Activated CD8-positive, alpha-beta memory T cell treated with anti-CD3 and anti-CD28 coated beads, Interleukin-2, amount 10 ng/mL, durations not matched to agents 7 days and 5 days (primary cell): ENCODE data around the gene CDC42BPA. TPM values are rescaled to one million over a fixed set of nuclear protein-coding genes. Genes with fewer than 3 reads are reported as not detected.
"Not testable (repeated sequence)": the region's sequence is repeated elsewhere in the genome, so short reads cannot be mapped to it uniquely, and the experiment has no call there.

Experiments used
- ATAC-seq: fragments of 150-1000 bp; cut with Tn5 transposase; one replicate; pipeline ENCODE4 v1.10.0; 2021; ENCODE audit warnings: moderate library complexity
- CTCF ChIA-PET: fragments of 350-600 bp; sonication (Branson Sonifier 250); formaldehyde crosslinking; loops from one replicate; lab custom pipeline; 2021; ENCODE audit warnings: antibody characterized with exemption; lab: Charles Lee
- DNase-seq: peaks from one replicate; pipeline ENCODE4 v3.0.0-alpha.2; 2020
- H3K27ac Mint-ChIP-seq: one replicate; pipeline ENCODE4 v1.8.0; 2021; ENCODE audit warnings: mild to moderate bottlenecking, mixed read lengths
- H3K27me3 Mint-ChIP-seq: one replicate; pipeline ENCODE4 v1.8.0; 2021; ENCODE audit warnings: mixed read lengths
- H3K36me3 Mint-ChIP-seq: one replicate; pipeline ENCODE4 v1.8.0; 2021; ENCODE audit warnings: mild to moderate bottlenecking, mixed read lengths
- H3K4me1 Mint-ChIP-seq: one replicate; pipeline ENCODE4 v1.8.0; 2021; ENCODE audit warnings: mixed read lengths
- H3K4me3 Mint-ChIP-seq: one replicate; pipeline ENCODE4 v1.8.0; 2021; ENCODE audit warnings: mild to moderate bottlenecking, moderate library complexity, mixed read lengths
- H3K9me3 Mint-ChIP-seq: one replicate; pipeline ENCODE4 v1.8.0; 2022; ENCODE audit warnings: low read depth, mixed read lengths
- total RNA-seq, 2 experiments: library from RNA; stranded (reverse); gene quantifications; one replicate each; pipeline ENCODE4 v1.2.3, GENCODE V29; 2021

CDC42BPA gene
- total RNA-seq, result 1 to 10 TPM; 1.3 to 2.8 TPM

- peak within 1 kb of the TSS; percentile 74 for H3K4me3 Mint-ChIP-seq
- no peak within 1 kb of the TSS for H3K27ac Mint-ChIP-seq
- CTCF ChIA-PET, result no interaction called here
- DNase-seq (peak; percentile 42), ATAC-seq (peak; percentile 71)
- H3K4me1 Mint-ChIP-seq, result peaks cover 18% of the 10 kb centered on the region
- H3K27me3 Mint-ChIP-seq, result peaks cover 65% of the 10 kb centered on the region
- H3K36me3 Mint-ChIP-seq, result no peaks in the 10 kb centered on the region
- no peaks in the 10 kb centered on the region for H3K9me3 Mint-ChIP-seq
These were observed at the start of gene CDC42BPA for GRCh38 chr1:227318016-227318852. TSS of gene CDC42BPA (minus strand) at chr1:227318492. CDS start at chr1:227317182, 1,310 bp downstream.

- no peaks in the 10 kb centered on the region for H3K4me1 Mint-ChIP-seq
- no peak for ATAC-seq
- no peak for DNase-seq
- no peaks in the 10 kb centered on the region for H3K9me3 Mint-ChIP-seq
- H3K4me3 Mint-ChIP-seq, result no peak overlapping the region
- H3K27me3 Mint-ChIP-seq, result peaks cover 15% of the 10 kb centered on the region
- no peaks in the 10 kb centered on the region for H3K36me3 Mint-ChIP-seq
- H3K27ac Mint-ChIP-seq, result no peak overlapping the region
- CTCF ChIA-PET, result interaction anchor here (0.6 kb wide), 1 partner anchor 59 kb away, joined by 3 read pairs; no protein-coding TSS in a partner anchor
These were observed 49.7 kb upstream of the CDC42BPA start for GRCh38 chr1:227368009-227368408.

GRCh38 chr1:227365473-227366431 lies 47.5 kb upstream of the CDC42BPA start:
- no peaks in the 10 kb centered on the region for H3K36me3 Mint-ChIP-seq
- no peak overlapping the region for H3K4me3 Mint-ChIP-seq
- no peaks in the 10 kb centered on the region for H3K4me1 Mint-ChIP-seq
- ATAC-seq, result no peak
- DNase-seq, result no peak
- no peaks in the 10 kb centered on the region for H3K9me3 Mint-ChIP-seq
- H3K27me3 Mint-ChIP-seq, result peaks cover 6% of the 10 kb centered on the region
- no peak overlapping the region for H3K27ac Mint-ChIP-seq
- CTCF ChIA-PET, result no interaction called here

- ATAC-seq (no peak), DNase-seq (no peak)
- CTCF ChIA-PET, result no interaction called here
- Mint-ChIP-seq H3K27me3 (peaks cover 4% of the 10 kb centered on the region), H3K4me1 (no peaks in the 10 kb centered on the region), H3K27ac (no peak overlapping the region), H3K9me3 (no peaks in the 10 kb centered on the region), H3K4me3 (no peak overlapping the region), H3K36me3 (no peaks in the 10 kb centered on the region)
These were observed 46.4 kb upstream of the CDC42BPA start for GRCh38 chr1:227364657-227365056.

GRCh38 chr1:227363825-227364224 lies 45.5 kb upstream of the CDC42BPA start:
- H3K9me3 Mint-ChIP-seq, result no peaks in the 10 kb centered on the region
- H3K27ac Mint-ChIP-seq, result no peak overlapping the region
- no peaks in the 10 kb centered on the region for H3K4me1 Mint-ChIP-seq
- DNase-seq (no peak), ATAC-seq (no peak)
- peaks cover 4% of the 10 kb centered on the region for H3K27me3 Mint-ChIP-seq
- H3K36me3 Mint-ChIP-seq, result no peaks in the 10 kb centered on the region
- CTCF ChIA-PET, result no interaction called here
- no peak overlapping the region for H3K4me3 Mint-ChIP-seq

- Mint-ChIP-seq H3K4me3 (no peak overlapping the region), H3K36me3 (no peaks in the 10 kb centered on the region), H3K9me3 (no peaks in the 10 kb centered on the region), H3K4me1 (no peaks in the 10 kb centered on the region), H3K27ac (no peak overlapping the region), H3K27me3 (no peaks in the 10 kb centered on the region)
- no peak for ATAC-seq
- DNase-seq, result no peak
- CTCF ChIA-PET, result no interaction called here
These were observed 43.7 kb upstream of the CDC42BPA start for GRCh38 chr1:227362039-227362438.

- Mint-ChIP-seq H3K36me3 (no peaks in the 10 kb centered on the region), H3K4me3 (no peak overlapping the region), H3K4me1 (no peaks in the 10 kb centered on the region), H3K9me3 (no peaks in the 10 kb centered on the region), H3K27ac (no peak overlapping the region), H3K27me3 (peaks cover 2% of the 10 kb centered on the region)
- ATAC-seq (no peak), DNase-seq (no peak)
- CTCF ChIA-PET, result no interaction called here
These were observed 39.6 kb upstream of the CDC42BPA start for GRCh38 chr1:227357927-227358302.

GRCh38 chr1:227357171-227357926 lies 39.1 kb upstream of the CDC42BPA start:
- ATAC-seq (no peak), DNase-seq (no peak)
- Mint-ChIP-seq H3K27me3 (peaks cover 2% of the 10 kb centered on the region), H3K36me3 (no peaks in the 10 kb centered on the region), H3K4me3 (no peak overlapping the region), H3K9me3 (no peaks in the 10 kb centered on the region), H3K27ac (no peak overlapping the region), H3K4me1 (no peaks in the 10 kb centered on the region)
- CTCF ChIA-PET, result no interaction called here

GRCh38 chr1:227356620-227357146 lies 38.4 kb upstream of the CDC42BPA start:
- H3K36me3 Mint-ChIP-seq, result no peaks in the 10 kb centered on the region
- CTCF ChIA-PET, result no interaction called here

GRCh38 chr1:227355542-227356245 lies 37.4 kb upstream of the CDC42BPA start:
- Mint-ChIP-seq H3K9me3 (no peaks in the 10 kb centered on the region), H3K27ac (no peak overlapping the region), H3K4me1 (no peaks in the 10 kb centered on the region), H3K4me3 (no peak overlapping the region), H3K36me3 (no peaks in the 10 kb centered on the region), H3K27me3 (peaks cover 2% of the 10 kb centered on the region)
- CTCF ChIA-PET, result no interaction called here
- ATAC-seq, result no peak
- no peak for DNase-seq

More at GRCh38 chr1:227356620-227357146, 38.4 kb upstream of the CDC42BPA start:
- no peak for ATAC-seq
- no peak overlapping the region for H3K4me3 Mint-ChIP-seq
- H3K27ac Mint-ChIP-seq, result no peak overlapping the region
- no peaks in the 10 kb centered on the region for H3K4me1 Mint-ChIP-seq
- no peaks in the 10 kb centered on the region for H3K9me3 Mint-ChIP-seq
- H3K27me3 Mint-ChIP-seq, result peaks cover 2% of the 10 kb centered on the region
- DNase-seq, result no peak

- no peak for ATAC-seq
- Mint-ChIP-seq H3K4me1 (no peaks in the 10 kb centered on the region), H3K4me3 (no peak overlapping the region), H3K9me3 (no peaks in the 10 kb centered on the region), H3K27me3 (peaks cover 2% of the 10 kb centered on the region), H3K36me3 (no peaks in the 10 kb centered on the region), H3K27ac (no peak overlapping the region)
- CTCF ChIA-PET, result no interaction called here
- DNase-seq, result no peak
These were observed 34.9 kb upstream of the CDC42BPA start for GRCh38 chr1:227353186-227353585.

GRCh38 chr1:227352164-227352563 lies 33.9 kb upstream of the CDC42BPA start:
- H3K36me3 Mint-ChIP-seq, H3K4me3 Mint-ChIP-seq, H3K27me3 Mint-ChIP-seq, DNase-seq, CTCF ChIA-PET, H3K4me1 Mint-ChIP-seq, H3K27ac Mint-ChIP-seq, ATAC-seq, H3K9me3 Mint-ChIP-seq: not testable (repeated sequence)
